ENCODE results near the gene MTIF3. TPM values are rescaled to one million over a fixed set of nuclear protein-coding genes. Genes with fewer than 3 reads are reported as not detected.

The MTIF3 gene
- polyA plus RNA-seq, 2 donors: 54.9 to 62.1 TPM

DNA sequence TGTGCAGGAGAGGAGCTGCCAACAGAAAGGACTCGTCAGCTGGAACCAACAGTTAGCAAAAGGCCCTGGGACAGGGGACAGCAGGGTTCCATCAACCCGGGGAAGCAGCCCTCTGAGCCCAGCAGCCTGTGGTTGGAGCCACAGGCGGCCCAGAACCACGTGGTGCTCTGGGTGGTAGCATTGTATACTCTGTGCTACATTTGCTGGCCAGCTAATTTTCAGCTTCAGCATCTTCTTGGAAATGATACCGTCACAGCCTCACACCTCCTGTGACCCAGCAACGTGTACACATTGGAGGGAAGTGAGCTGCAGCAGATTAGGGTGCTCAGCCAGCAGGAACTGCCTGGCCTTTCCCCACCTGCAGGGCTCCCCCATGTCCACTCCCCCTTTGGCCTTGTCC lies 13.1 kb upstream of the MTIF3 start:
- H3K9me3 ChIP-seq (ENCODE audit: control insufficient read depth in 2 of 2, insufficient read depth in 1 of 2, low read depth in 1 of 2, low read length in 1 of 2): no peaks in the 10 kb centered on the region
- WGBS, 2 donors: 69 to 72% methylated on average over 6 of the region's 6 CpGs
- H3K4me3 ChIP-seq (ENCODE audit: low read depth in 1 of 2, low read length in 2 of 2): no peak overlapping the region
- no peaks in the 10 kb centered on the region for H3K27me3 ChIP-seq (ENCODE audit: control insufficient read depth in 1 of 2, insufficient read depth in 2 of 2, low read length in 2 of 2)
- no peaks in the 10 kb centered on the region for H3K36me3 ChIP-seq (ENCODE audit: control insufficient read depth in 2 of 2, insufficient read depth in 2 of 2, low read length in 1 of 2)
- no peak overlapping the region for H3K27ac ChIP-seq (ENCODE audit: low read depth in 2 of 2, low read length in 1 of 2)
- H3K4me1 ChIP-seq (ENCODE audit: control insufficient read depth in 2 of 2, insufficient read depth in 2 of 2, low read length in 1 of 2): no peaks in the 10 kb centered on the region

DNA sequence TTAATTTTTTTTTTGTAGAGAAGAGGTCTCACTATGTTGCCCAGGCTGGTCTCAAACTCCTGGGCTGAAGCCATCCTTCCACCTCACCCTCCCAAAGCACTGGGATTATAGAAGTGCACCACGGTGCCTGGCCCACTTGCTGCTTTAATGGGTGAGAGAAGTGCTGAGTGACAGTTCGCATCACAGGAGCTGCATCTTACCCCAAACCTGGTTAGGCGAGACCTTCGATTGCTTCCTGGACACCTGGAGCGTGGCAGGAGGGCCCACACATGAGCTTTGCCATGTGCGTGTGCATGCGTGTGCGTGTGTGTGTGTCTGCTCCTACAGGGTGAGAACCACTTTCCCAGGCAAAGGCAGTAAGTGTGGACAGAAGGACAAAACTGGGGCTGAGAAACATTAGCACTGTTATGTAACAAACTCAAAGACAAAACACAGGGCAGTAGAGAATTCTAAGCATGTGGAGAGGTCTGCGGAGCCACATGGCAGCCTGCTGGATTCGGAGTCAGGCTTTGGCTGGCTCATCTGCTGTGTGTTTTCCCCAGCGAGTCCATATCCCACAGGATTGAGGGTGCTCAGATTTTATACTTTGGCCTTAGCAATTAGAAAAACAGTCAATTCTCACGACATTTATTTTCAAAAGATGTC lies 11.7 kb upstream of the MTIF3 start:
- no peaks in the 10 kb centered on the region for H3K9me3 ChIP-seq (ENCODE audit: control insufficient read depth in 2 of 2, insufficient read depth in 1 of 2, low read depth in 1 of 2, low read length in 1 of 2)
- H3K27ac ChIP-seq (ENCODE audit: low read depth in 2 of 2, low read length in 1 of 2): no peak overlapping the region
- H3K27me3 ChIP-seq (ENCODE audit: control insufficient read depth in 1 of 2, insufficient read depth in 2 of 2, low read length in 2 of 2): no peaks in the 10 kb centered on the region
- H3K4me1 ChIP-seq (ENCODE audit: control insufficient read depth in 2 of 2, insufficient read depth in 2 of 2, low read length in 1 of 2): no peaks in the 10 kb centered on the region
- H3K4me3 ChIP-seq (ENCODE audit: low read depth in 1 of 2, low read length in 2 of 2): no peak overlapping the region
- H3K36me3 ChIP-seq (ENCODE audit: control insufficient read depth in 2 of 2, insufficient read depth in 2 of 2, low read length in 1 of 2): no peaks in the 10 kb centered on the region
- 88% methylated on average over 12 of the region's 12 CpGs for WGBS, 2 donors

DNA sequence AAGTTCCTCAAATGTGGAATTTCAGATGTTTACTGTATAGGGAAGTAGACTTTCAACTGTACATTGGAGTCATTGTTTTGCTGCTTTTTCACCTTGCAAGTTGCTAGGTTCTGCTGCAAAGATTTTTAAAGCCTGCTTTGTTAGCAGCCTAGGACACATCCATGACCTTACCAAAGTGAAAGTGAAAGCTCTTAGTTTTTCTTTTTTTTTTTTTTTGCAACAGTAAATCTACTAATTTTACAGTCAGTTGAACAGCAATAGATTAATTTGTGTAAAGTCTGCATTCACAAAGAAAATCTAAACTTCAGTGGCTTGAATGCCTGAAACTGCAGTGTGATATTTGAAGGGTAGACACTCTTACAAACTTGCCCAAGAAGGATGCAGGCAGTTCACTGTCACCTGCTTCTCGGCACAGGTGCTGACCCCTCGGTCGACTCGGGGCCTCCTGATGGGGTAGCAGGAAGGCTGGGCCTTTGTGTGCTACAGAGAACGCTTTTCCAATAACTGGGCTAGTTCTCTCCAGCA lies 5.0 kb upstream of the MTIF3 start:
- WGBS, 2 donors: 20 to 23% methylated on average over 5 of the region's 5 CpGs
- no peak overlapping the region for H3K4me3 ChIP-seq (ENCODE audit: low read depth in 1 of 2, low read length in 2 of 2)
- H3K4me1 ChIP-seq (ENCODE audit: control insufficient read depth in 2 of 2, insufficient read depth in 2 of 2, low read length in 1 of 2): peaks cover 0 to 2% of the 10 kb centered on the region in 2 donors
- H3K36me3 ChIP-seq (ENCODE audit: control insufficient read depth in 2 of 2, insufficient read depth in 2 of 2, low read length in 1 of 2): no peaks in the 10 kb centered on the region
- no peaks in the 10 kb centered on the region for H3K27me3 ChIP-seq (ENCODE audit: control insufficient read depth in 1 of 2, insufficient read depth in 2 of 2, low read length in 2 of 2)
- H3K9me3 ChIP-seq (ENCODE audit: control insufficient read depth in 2 of 2, insufficient read depth in 1 of 2, low read depth in 1 of 2, low read length in 1 of 2): no peaks in the 10 kb centered on the region
- H3K27ac ChIP-seq (ENCODE audit: low read depth in 2 of 2, low read length in 1 of 2): peak overlapping the region in 1 of 2 donors; percentile 11

DNA sequence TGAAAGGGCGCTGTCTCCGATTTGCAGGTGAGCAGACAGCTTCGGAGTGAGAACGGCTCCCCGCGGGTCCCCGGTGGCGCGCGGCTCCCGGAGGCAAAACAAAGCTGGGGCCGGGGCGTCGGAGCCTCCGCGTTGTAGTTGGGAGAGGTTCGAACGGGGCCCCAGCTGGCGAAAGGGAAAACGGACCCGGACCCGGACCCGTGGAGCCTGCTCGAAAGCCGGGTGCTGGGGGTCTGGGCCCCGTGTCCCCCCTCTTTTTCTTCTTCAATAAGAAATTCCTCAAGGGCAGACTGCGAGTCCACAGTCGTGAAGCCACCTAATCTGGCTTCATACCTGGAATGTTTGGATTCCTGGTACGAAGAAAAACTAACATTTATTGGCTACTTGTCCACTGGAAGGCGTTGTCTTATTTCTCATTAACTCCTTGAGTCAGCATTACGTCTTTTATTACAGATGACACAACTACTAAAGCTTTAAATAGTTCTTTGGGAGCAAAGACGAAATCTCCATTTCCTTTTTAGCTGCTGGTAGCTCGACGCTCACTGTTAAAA lies 632 bp upstream of the MTIF3 start:
- no peaks in the 10 kb centered on the region for H3K9me3 ChIP-seq (ENCODE audit: control insufficient read depth in 2 of 2, insufficient read depth in 1 of 2, low read depth in 1 of 2, low read length in 1 of 2)

DNA sequence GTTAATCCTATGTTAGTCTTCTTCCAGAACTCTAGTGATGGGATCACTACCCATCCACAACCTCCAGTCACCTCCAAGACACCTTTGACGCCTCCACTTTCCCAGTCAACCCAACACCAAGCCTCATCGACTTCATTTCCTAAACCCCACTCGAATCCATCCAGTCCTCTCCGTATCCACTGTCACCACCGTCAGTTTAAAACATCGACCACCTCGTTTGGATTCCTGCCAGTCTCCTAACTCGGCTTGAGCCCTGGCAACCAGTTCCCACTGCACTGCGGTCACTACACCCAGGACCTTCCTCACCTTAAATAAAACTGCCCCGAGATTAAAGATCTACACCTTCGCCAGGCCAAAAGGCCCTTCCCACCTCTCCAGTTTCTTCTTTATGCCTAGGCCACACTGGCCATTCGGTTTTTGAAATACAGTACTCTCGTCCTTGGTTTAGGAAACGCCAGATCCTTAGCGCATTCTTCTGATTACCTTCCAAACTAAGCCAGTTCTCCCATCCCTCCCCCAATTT lies 1.2 kb downstream of the MTIF3 start:
- peak overlapping the region; percentile 90 to 92 for H3K4me3 ChIP-seq (ENCODE audit: low read depth in 1 of 2, low read length in 2 of 2)
- peaks cover 0 to 3% of the 10 kb centered on the region in 2 donors for H3K36me3 ChIP-seq (ENCODE audit: control insufficient read depth in 2 of 2, insufficient read depth in 2 of 2, low read length in 1 of 2)
- peaks cover 2 to 4% of the 10 kb centered on the region in 2 donors for H3K4me1 ChIP-seq (ENCODE audit: control insufficient read depth in 2 of 2, insufficient read depth in 2 of 2, low read length in 1 of 2)
- H3K27ac ChIP-seq (ENCODE audit: low read depth in 2 of 2, low read length in 1 of 2): peak overlapping the region; percentile 72 to 97
- H3K9me3 ChIP-seq (ENCODE audit: control insufficient read depth in 2 of 2, insufficient read depth in 1 of 2, low read depth in 1 of 2, low read length in 1 of 2): no peaks in the 10 kb centered on the region
- WGBS, 2 donors: 41 to 48% methylated on average over 15 of the region's 15 CpGs
- no peaks in the 10 kb centered on the region for H3K27me3 ChIP-seq (ENCODE audit: control insufficient read depth in 1 of 2, insufficient read depth in 2 of 2, low read length in 2 of 2)

More for the DNA sequence above, 632 bp upstream of the MTIF3 start:
- peaks cover 2 to 5% of the 10 kb centered on the region in 2 donors for H3K4me1 ChIP-seq (ENCODE audit: control insufficient read depth in 2 of 2, insufficient read depth in 2 of 2, low read length in 1 of 2)
- H3K27me3 ChIP-seq (ENCODE audit: control insufficient read depth in 1 of 2, insufficient read depth in 2 of 2, low read length in 2 of 2): no peaks in the 10 kb centered on the region
- H3K4me3 ChIP-seq (ENCODE audit: low read depth in 1 of 2, low read length in 2 of 2): peak overlapping the region; percentile 90 to 92
- peak overlapping the region; percentile 97 to 100 for H3K27ac ChIP-seq (ENCODE audit: low read depth in 2 of 2, low read length in 1 of 2)
- WGBS, 2 donors: 0 to 1% methylated on average over 34 of the region's 34 CpGs
- H3K36me3 ChIP-seq (ENCODE audit: control insufficient read depth in 2 of 2, insufficient read depth in 2 of 2, low read length in 1 of 2): no peaks in the 10 kb centered on the region

DNA sequence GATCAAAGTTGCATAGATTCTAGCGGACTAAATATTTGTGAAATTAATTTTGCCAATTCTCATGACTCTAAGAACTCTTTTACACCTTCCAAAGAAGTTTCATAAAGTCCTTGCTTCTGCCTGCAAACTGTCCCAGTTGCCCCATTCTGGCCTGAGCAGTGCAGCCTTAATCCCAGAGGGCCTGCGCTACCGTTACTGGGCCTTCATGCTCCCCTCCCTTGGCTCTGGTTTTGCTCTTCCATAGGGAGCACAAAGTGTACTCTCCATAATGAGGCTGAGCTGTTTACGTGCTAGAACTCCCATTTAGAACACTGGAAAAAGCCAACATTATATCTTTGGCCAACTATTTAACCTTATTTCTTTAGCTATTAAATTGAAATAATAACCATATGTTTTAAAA lies 2.1 kb downstream of the MTIF3 start:
- Histone ChIP-seq H3K27me3 (ENCODE audit: control insufficient read depth in 1 of 2, insufficient read depth in 2 of 2, low read length in 2 of 2) (no peaks in the 10 kb centered on the region), H3K4me1 (ENCODE audit: control insufficient read depth in 2 of 2, insufficient read depth in 2 of 2, low read length in 1 of 2) (peaks cover 2 to 4% of the 10 kb centered on the region in 2 donors), H3K4me3 (ENCODE audit: low read depth in 1 of 2, low read length in 2 of 2) (no peak overlapping the region), H3K9me3 (ENCODE audit: control insufficient read depth in 2 of 2, insufficient read depth in 1 of 2, low read depth in 1 of 2, low read length in 1 of 2) (no peaks in the 10 kb centered on the region), H3K27ac (ENCODE audit: low read depth in 2 of 2, low read length in 1 of 2) (no peak overlapping the region), H3K36me3 (ENCODE audit: control insufficient read depth in 2 of 2, insufficient read depth in 2 of 2, low read length in 1 of 2) (peaks cover 0 to 3% of the 10 kb centered on the region in 2 donors)
- 83 to 88% methylated on average over 4 of the region's 4 CpGs for WGBS, 2 donors

DNA sequence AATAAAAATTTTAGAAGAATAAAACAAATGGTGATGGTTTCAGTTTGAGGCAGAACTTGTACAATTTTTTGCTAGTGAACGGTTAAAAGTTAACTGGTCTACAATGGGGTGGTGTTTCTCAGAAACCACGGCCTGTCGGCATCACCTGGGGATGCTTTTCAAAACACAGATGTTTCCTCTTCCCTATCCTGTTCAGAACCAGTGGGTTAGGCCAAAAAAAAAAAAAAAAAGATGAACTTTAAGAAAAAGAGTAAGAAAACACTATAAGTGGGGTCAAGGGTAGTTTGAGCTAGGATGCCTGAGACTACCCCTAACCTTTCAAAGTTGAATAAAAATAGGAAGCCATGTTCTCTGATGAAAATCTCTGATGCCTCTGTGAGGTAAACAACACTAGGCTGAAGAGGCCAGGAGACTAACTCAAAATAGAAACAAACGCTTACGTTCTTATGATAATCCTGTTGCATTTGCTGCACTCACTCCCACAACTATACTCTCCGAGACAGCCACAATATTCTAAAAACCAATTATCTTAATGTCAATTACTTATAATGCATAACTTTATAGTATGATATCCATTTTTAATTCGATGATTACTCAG lies 3.3 kb downstream of the MTIF3 start:
- peaks cover 0 to 5% of the 10 kb centered on the region in 2 donors for H3K36me3 ChIP-seq (ENCODE audit: control insufficient read depth in 2 of 2, insufficient read depth in 2 of 2, low read length in 1 of 2)
- no peak overlapping the region for H3K4me3 ChIP-seq (ENCODE audit: low read depth in 1 of 2, low read length in 2 of 2)
- no peaks in the 10 kb centered on the region for H3K27me3 ChIP-seq (ENCODE audit: control insufficient read depth in 1 of 2, insufficient read depth in 2 of 2, low read length in 2 of 2)
- peaks cover 2 to 6% of the 10 kb centered on the region in 2 donors for H3K4me1 ChIP-seq (ENCODE audit: control insufficient read depth in 2 of 2, insufficient read depth in 2 of 2, low read length in 1 of 2)
- no peaks in the 10 kb centered on the region for H3K9me3 ChIP-seq (ENCODE audit: control insufficient read depth in 2 of 2, insufficient read depth in 1 of 2, low read depth in 1 of 2, low read length in 1 of 2)
- 59 to 62% methylated on average over 7 of the region's 7 CpGs for whole genome bisulfite sequencing, 2 donors
- H3K27ac ChIP-seq (ENCODE audit: low read depth in 2 of 2, low read length in 1 of 2): no peak overlapping the region

DNA sequence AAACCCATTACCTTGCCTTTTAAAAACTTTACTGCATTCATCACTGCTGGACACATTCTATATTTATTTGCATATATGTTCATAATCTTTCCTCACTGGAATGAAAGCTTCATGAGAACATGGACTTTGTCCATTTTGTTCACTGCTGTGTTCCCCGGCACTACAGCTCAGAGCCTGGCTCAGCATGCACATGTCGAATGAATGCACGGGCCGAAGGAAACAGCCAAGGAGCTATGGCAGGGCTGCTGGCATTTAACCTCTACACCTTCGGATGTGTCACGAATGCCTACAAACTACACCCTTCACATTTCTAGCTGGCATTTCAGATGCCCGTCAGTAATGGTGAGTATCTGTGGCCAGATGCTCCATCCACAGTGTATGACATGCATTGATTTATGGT lies 7.6 kb downstream of the MTIF3 start:
- Histone ChIP-seq H3K4me3 (ENCODE audit: low read depth in 1 of 2, low read length in 2 of 2) (no peak overlapping the region), H3K4me1 (ENCODE audit: control insufficient read depth in 2 of 2, insufficient read depth in 2 of 2, low read length in 1 of 2) (peaks cover 0 to 3% of the 10 kb centered on the region in 2 donors), H3K27me3 (ENCODE audit: control insufficient read depth in 1 of 2, insufficient read depth in 2 of 2, low read length in 2 of 2) (no peaks in the 10 kb centered on the region), H3K9me3 (ENCODE audit: control insufficient read depth in 2 of 2, insufficient read depth in 1 of 2, low read depth in 1 of 2, low read length in 1 of 2) (no peaks in the 10 kb centered on the region), H3K36me3 (ENCODE audit: control insufficient read depth in 2 of 2, insufficient read depth in 2 of 2, low read length in 1 of 2) (peaks cover 6 to 9% of the 10 kb centered on the region in 2 donors), H3K27ac (ENCODE audit: low read depth in 2 of 2, low read length in 1 of 2) (peak overlapping the region in 1 of 2 donors; percentile 41)
- 84 to 94% methylated on average over 7 of the region's 7 CpGs for WGBS, 2 donors

DNA sequence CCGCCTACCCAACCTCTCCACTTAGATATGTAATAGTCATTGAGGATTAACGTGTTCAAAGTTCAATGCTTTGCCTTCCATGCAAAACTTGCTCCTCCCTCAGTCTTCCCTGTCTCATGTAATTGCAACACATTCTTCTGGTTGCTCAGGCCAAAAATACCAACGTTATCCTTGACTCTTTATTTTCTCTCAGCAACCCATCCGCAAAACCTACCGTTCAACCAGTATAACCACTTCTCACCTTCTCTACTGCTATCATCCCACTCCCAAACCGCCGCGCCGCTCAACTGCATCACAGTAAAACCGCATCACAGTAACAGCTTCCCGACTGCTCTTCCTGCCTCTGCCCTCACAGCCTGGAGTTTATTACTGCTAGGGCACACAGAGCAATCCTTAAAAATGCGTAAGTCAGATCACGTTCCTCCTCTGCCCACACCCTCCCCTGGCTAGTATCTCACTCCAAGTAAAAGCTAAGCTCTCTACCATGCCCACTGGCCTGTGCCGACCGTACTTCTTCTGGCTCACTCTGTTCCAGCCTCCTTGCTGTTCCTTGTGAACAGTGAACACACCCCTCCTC lies 8.2 kb downstream of the MTIF3 start:
- H3K4me1 ChIP-seq (ENCODE audit: control insufficient read depth in 2 of 2, insufficient read depth in 2 of 2, low read length in 1 of 2): peaks cover 0 to 3% of the 10 kb centered on the region in 2 donors
- peak overlapping the region; percentile 24 to 30 for H3K27ac ChIP-seq (ENCODE audit: low read depth in 2 of 2, low read length in 1 of 2)
- no peaks in the 10 kb centered on the region for H3K27me3 ChIP-seq (ENCODE audit: control insufficient read depth in 1 of 2, insufficient read depth in 2 of 2, low read length in 2 of 2)
- no peak overlapping the region for H3K4me3 ChIP-seq (ENCODE audit: low read depth in 1 of 2, low read length in 2 of 2)
- H3K9me3 ChIP-seq (ENCODE audit: control insufficient read depth in 2 of 2, insufficient read depth in 1 of 2, low read depth in 1 of 2, low read length in 1 of 2): no peaks in the 10 kb centered on the region
- WGBS, 2 donors: 62 to 65% methylated on average over 15 of the region's 15 CpGs
- peaks cover 6 to 9% of the 10 kb centered on the region in 2 donors for H3K36me3 ChIP-seq (ENCODE audit: control insufficient read depth in 2 of 2, insufficient read depth in 2 of 2, low read length in 1 of 2)
